B cell (primary cell): ENCODE data around the gene DCTD. TPM values are rescaled to one million over a fixed set of nuclear protein-coding genes. Genes with fewer than 3 reads are reported as not detected.

ENCODE experiments used
- ATAC-seq: fragments of 200-7000 bp; cut with Tn5 transposase; one replicate; pipeline ENCODE4 v1.10.0; 2021; ENCODE audit warnings: low read depth, mild to moderate bottlenecking, moderate number of reproducible peaks, moderate library complexity
- CTCF ChIA-PET: fragments of 350-600 bp; sonication (Branson Sonifier 250); formaldehyde crosslinking; loops from one replicate; lab custom pipeline; 2021; ENCODE audit warnings: antibody characterized with exemption, inconsistent platforms; lab: Charles Lee
- POLR2A ChIA-PET: fragments of 350-600 bp; sonication (Branson Sonifier 250); formaldehyde crosslinking; loops from one replicate; lab custom pipeline; 2021; ENCODE audit warnings: antibody characterized with exemption; lab: Charles Lee
- DNase-seq: peaks from one replicate; pipeline ENCODE4 v3.0.0; 2013
- H2AFZ ChIP-seq: 2 replicates; pipeline ENCODE4 v1.6.1; 2012; ENCODE audit warnings: mild to moderate bottlenecking, low read depth, low read length; ENCODE audit not compliant: insufficient read depth, poor library complexity, severe bottlenecking
- H3K27ac ChIP-seq, 2 donors: 1 replicate in 1 of 2; 2 replicates in 1 of 2; pipeline ENCODE4 v1.5.1; 2012 to 2013; ENCODE audit warnings: low read length in 2 of 2, mild to moderate bottlenecking in 2 of 2, moderate library complexity in 1 of 2
- H3K27me3 ChIP-seq, 4 experiments: fragments of 200-600 bp in 1 of 4; sonication (generic) in 1 of 4; replicated peaks in 1 of 4; 1 replicate in 2 of 4; 2 replicates in 2 of 4; pipeline versions ENCODE4 v1.6.1 to v1.7.0; 2013 to 2016; ENCODE audit warnings: low read length in 3 of 4, mild to moderate bottlenecking in 2 of 4, mixed read lengths in 1 of 4, moderate library complexity in 1 of 4; ENCODE audit not compliant: insufficient read depth in 4 of 4, control insufficient read depth in 3 of 4; ENCODE audit errors: control extremely low read depth in 1 of 4
- H3K36me3 ChIP-seq, 2 experiments: replicated peaks in 1 of 2; 1 replicate in 1 of 2; 2 replicates in 1 of 2; pipeline versions ENCODE4 v1.6.1 to v1.7.1; 2013; ENCODE audit warnings: low read length in 1 of 2; ENCODE audit not compliant: insufficient read depth in 2 of 2, control insufficient read depth in 1 of 2; ENCODE audit errors: control extremely low read depth in 1 of 2, extremely low read depth in 1 of 2
- H3K4me1 ChIP-seq, 2 donors: fragments of 200-600 bp in 1 of 2; sonication (generic) in 1 of 2; 1 replicate in 1 of 2; 2 replicates in 1 of 2; pipeline versions ENCODE4 v1.5.1 to v1.6.1; 2013 to 2017; ENCODE audit warnings: low read length in 2 of 2; ENCODE audit not compliant: control insufficient read depth in 2 of 2, insufficient read depth in 2 of 2
- H3K4me2 ChIP-seq: replicated peaks from 2 replicates; pipeline ENCODE3; 2012; ENCODE audit warnings: mild to moderate bottlenecking, low read depth, low read length; ENCODE audit not compliant: poor library complexity, severe bottlenecking
- H3K4me3 ChIP-seq, 5 experiments: fragments of 200-600 bp in 1 of 5; sonication (generic) in 1 of 5; 1 replicate in 3 of 5; 2 replicates in 2 of 5; pipeline versions ENCODE4 v1.5.1 to v1.7.0; 2011 to 2016; ENCODE audit warnings: low read length in 4 of 5, mild to moderate bottlenecking in 4 of 5, low read depth in 2 of 5, control low read depth in 1 of 5, moderate library complexity in 1 of 5; ENCODE audit not compliant: insufficient read depth in 1 of 5; ENCODE audit errors: control extremely low read depth in 1 of 5, extremely low read depth in 1 of 5
- H3K79me2 ChIP-seq: fragments of 200-600 bp; sonication (generic); one replicate; pipeline ENCODE4 v1.6.0; 2016; ENCODE audit warnings: low read length; ENCODE audit not compliant: control insufficient read depth, insufficient read depth
- H3K9ac ChIP-seq: fragments of 200-600 bp; sonication (generic); 2 replicates; pipeline ENCODE4 v1.6.1; 2017; ENCODE audit warnings: mild to moderate bottlenecking, low read length, moderate library complexity
- H3K9me3 ChIP-seq, 3 donors: one replicate each; pipeline versions ENCODE4 v1.6.1 to v1.7.1; 2013; ENCODE audit warnings: low read length in 2 of 3; ENCODE audit not compliant: control insufficient read depth in 2 of 3, insufficient read depth in 1 of 3; ENCODE audit errors: control extremely low read depth in 1 of 3
- H4K20me1 ChIP-seq: 2 replicates; pipeline ENCODE4 v1.6.0; 2012; ENCODE audit warnings: mild to moderate bottlenecking, low read length; ENCODE audit not compliant: insufficient read depth, control insufficient read depth, poor library complexity, severe bottlenecking
- H3K27ac Mint-ChIP-seq: one replicate; pipeline ENCODE4 v1.8.0; 2021; ENCODE audit warnings: mixed read lengths
- H3K27me3 Mint-ChIP-seq: one replicate; pipeline ENCODE4 v1.8.0; 2021; ENCODE audit warnings: mixed read lengths
- H3K4me1 Mint-ChIP-seq: one replicate; pipeline ENCODE4 v1.8.0; 2021; ENCODE audit warnings: mixed read lengths
- H3K4me3 Mint-ChIP-seq: one replicate; pipeline ENCODE4 v1.8.0; 2021; ENCODE audit warnings: mixed read lengths
- H3K9me3 Mint-ChIP-seq: one replicate; pipeline ENCODE4 v1.8.0; 2022; ENCODE audit warnings: mixed read lengths; ENCODE audit not compliant: insufficient read depth
- EZH2 ChIP-seq: IDR thresholded peaks from 2 replicates; pipeline ENCODE4 v1.6.1; 2012; ENCODE audit warnings: borderline replicate concordance, low read depth, mild to moderate bottlenecking, moderate library complexity, low read length; ENCODE audit not compliant: insufficient read depth, poor library complexity, severe bottlenecking
- WGBS: methylation state at CpG from one replicate; pipeline ENCODE4 v1.1.5; 2013; ENCODE audit warnings: missing lambda C conversion rate; ENCODE audit not compliant: insufficient coverage; 5-methylcytosine and 5-hydroxymethylcytosine counted together
- intact Hi-C: fragments of 100-400 bp; cut with micrococcal nuclease; formaldehyde crosslinking; loops from one replicate; pipeline ENCODE4 v1.10.0; 2022
- polyA plus RNA-seq: library from polyadenylated mRNA; depleted of rRNA; stranded (reverse); fragments of >200 nt; gene quantifications from 2 replicates; pipeline ENCODE4 v1.2.3, GENCODE V29; 2012
- total RNA-seq, 2 donors: library from RNA; stranded (reverse); fragments of 120-200 nt in 1 of 2; gene quantifications; 1 replicate in 1 of 2; 2 replicates in 1 of 2; pipeline versions ENCODE4 v1.2.3 to v1.2.4, GENCODE V29; 2013 to 2022
- TF ChIP-seq, protein P1 (sequence below): fragments of 200-600 bp; IDR thresholded peaks from one replicate; pipeline ENCODE4 v1.8.0; 2022; ENCODE audit warnings: antibody characterized with exemption, mild to moderate bottlenecking

DCTD gene
- total and polyA plus RNA-seq, 2 donors (not counting 1 experiment from before 2014, with no cell fraction given): 61.0 to 75.8 TPM

DNA sequence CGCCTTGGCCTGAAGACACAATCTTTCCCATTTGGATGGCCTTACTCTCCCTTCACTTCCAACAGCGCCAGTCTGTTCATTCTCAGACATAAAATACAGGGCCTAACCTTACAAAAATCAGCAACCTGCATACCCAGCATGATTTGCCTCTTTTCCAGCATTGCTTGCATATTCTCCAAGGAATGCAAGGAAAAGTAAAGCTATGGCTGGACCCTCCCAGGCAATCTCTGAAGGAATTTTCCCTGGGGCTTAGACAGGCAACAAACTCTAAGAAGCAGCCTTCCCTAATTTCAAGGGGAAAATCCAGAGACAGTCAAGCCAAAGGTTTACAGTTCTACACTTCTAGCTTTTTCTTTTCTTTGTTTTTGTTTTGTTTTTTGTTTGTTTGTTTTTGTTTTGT, 3.6 kb downstream of the DCTD start:
- H3K4me3 Mint-ChIP-seq: no peak overlapping the region
- Histone ChIP-seq H3K4me3 (no peak overlapping the region), H4K20me1 (peaks cover 4% of the 10 kb centered on the region), H3K27ac (no peak overlapping the region), H3K9me3 (peaks cover 0 to 4% (median 0%) of the 10 kb centered on the region in 3 donors), H3K79me2 (no peaks in the 10 kb centered on the region), H3K27me3 (no peaks in the 10 kb centered on the region), H3K9ac (no peak overlapping the region), H3K4me2 (no peak overlapping the region), H3K4me1 (peaks cover 14 to 15% of the 10 kb centered on the region in 2 donors), H3K36me3 (peaks cover 2 to 39% of the 10 kb centered on the region in 2 experiments), H2AFZ (no peak overlapping the region)
- no peaks in the 10 kb centered on the region for H3K9me3 Mint-ChIP-seq
- no peak for ATAC-seq
- no peaks in the 10 kb centered on the region for H3K27me3 Mint-ChIP-seq
- ChIA-PET POLR2A (no interaction called here), CTCF (interaction anchor here (2.5 to 4.3 kb wide), 2 partner anchors 11 to 25 kb away, joined by 10 to 27 read pairs; no protein-coding TSS in a partner anchor)
- H3K27ac Mint-ChIP-seq: no peak overlapping the region
- TF ChIP-seq, protein P1, sequence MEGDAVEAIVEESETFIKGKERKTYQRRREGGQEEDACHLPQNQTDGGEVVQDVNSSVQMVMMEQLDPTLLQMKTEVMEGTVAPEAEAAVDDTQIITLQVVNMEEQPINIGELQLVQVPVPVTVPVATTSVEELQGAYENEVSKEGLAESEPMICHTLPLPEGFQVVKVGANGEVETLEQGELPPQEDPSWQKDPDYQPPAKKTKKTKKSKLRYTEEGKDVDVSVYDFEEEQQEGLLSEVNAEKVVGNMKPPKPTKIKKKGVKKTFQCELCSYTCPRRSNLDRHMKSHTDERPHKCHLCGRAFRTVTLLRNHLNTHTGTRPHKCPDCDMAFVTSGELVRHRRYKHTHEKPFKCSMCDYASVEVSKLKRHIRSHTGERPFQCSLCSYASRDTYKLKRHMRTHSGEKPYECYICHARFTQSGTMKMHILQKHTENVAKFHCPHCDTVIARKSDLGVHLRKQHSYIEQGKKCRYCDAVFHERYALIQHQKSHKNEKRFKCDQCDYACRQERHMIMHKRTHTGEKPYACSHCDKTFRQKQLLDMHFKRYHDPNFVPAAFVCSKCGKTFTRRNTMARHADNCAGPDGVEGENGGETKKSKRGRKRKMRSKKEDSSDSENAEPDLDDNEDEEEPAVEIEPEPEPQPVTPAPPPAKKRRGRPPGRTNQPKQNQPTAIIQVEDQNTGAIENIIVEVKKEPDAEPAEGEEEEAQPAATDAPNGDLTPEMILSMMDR: no peak
- no peak for TF ChIP-seq EZH2
- peaks cover 21% of the 10 kb centered on the region for H3K4me1 Mint-ChIP-seq
- intact Hi-C loops: no loop called here
- DNase-seq: no peak
- WGBS: 100% methylated on average over 2 of the region's 2 CpGs

DNA sequence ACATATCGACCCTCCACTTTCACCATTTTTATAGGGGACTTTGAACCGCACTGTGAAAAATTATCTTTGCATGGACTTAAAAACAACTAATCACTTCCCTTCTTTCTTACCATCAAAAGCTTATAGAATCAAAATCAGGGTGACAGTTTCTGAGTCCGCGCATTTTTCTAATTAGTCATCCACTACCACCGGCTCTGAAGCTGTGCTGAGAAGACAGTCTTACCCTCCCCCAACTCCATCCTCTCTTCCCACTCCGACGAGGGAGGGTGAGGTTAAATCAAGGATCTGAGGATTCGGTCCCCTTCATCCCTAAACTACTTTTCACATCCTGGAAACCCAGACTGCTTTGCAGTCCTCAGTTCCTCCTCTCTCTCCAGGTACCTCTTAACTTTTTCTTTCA, 4.2 kb downstream of the DCTD start:
- no peaks in the 10 kb centered on the region for H3K27me3 Mint-ChIP-seq
- no peak overlapping the region for H3K4me2 ChIP-seq
- H3K9ac ChIP-seq: no peak overlapping the region
- peaks cover 2 to 43% of the 10 kb centered on the region in 2 experiments for H3K36me3 ChIP-seq
- no peaks in the 10 kb centered on the region for H3K79me2 ChIP-seq
- no peak overlapping the region for H3K27ac Mint-ChIP-seq
- peaks cover 15% of the 10 kb centered on the region for H3K4me1 Mint-ChIP-seq
- H3K9me3 ChIP-seq: peaks cover 0 to 4% (median 0%) of the 10 kb centered on the region in 3 donors
- H4K20me1 ChIP-seq: peaks cover 4% of the 10 kb centered on the region
- H2AFZ ChIP-seq: no peak overlapping the region
- H3K4me3 ChIP-seq: no peak overlapping the region
- no peaks in the 10 kb centered on the region for H3K27me3 ChIP-seq
- 96% methylated on average over 6 of the region's 8 CpGs for WGBS
- peaks cover 8 to 9% of the 10 kb centered on the region in 2 donors for H3K4me1 ChIP-seq
- TF ChIP-seq, protein P1: no peak
- TF ChIP-seq EZH2: no peak
- intact Hi-C loops: no loop called here
- DNase-seq (no peak), ATAC-seq (no peak)
- ChIA-PET POLR2A (no interaction called here), CTCF (interaction anchor here (0.9 to 4.3 kb wide), 2 partner anchors 12 to 494 kb away, joined by 3 to 27 read pairs; no protein-coding TSS in a partner anchor)
- no peak overlapping the region for H3K27ac ChIP-seq
- no peaks in the 10 kb centered on the region for H3K9me3 Mint-ChIP-seq
- H3K4me3 Mint-ChIP-seq: no peak overlapping the region
